ENCODE measurements around the gene CDH13. TPM values are rescaled to one million over a fixed set of nuclear protein-coding genes. Genes with fewer than 3 reads are reported as not detected.

Gene CDH13
- total and polyA plus RNA-seq, 9 of the 15 experiments (the other 6 are each of a cell fraction or from before 2014, with no cell fraction given), result 0.03 TPM; not detected in 8

- FAIRE-seq (no peak), ATAC-seq (no peak), DNase-seq (ENCODE audit: extremely low read depth in 1 of 4, low spot score in 3 of 4) (no peak)
- Histone ChIP-seq H3K27ac (ENCODE audit: extremely low read depth, low read depth, low read length) (no peak overlapping the region), H3K9me1 (ENCODE audit: control insufficient read depth, insufficient read depth, low read length) (no peaks in the 10 kb centered on the region), H3K79me2 (ENCODE audit: control insufficient read depth, insufficient read depth, low read length) (no peaks in the 10 kb centered on the region), H3K9me3 (replicated peaks; ENCODE audit: control insufficient read depth, insufficient read depth, low read depth, low read length) (no peaks in the 10 kb centered on the region), H2AFZ (ENCODE audit: low read depth, low read length) (no peak overlapping the region), H3K4me2 (ENCODE audit: insufficient read depth, low read length) (no peak overlapping the region), H4K20me1 (replicated peaks; ENCODE audit: control insufficient read depth, insufficient read depth, low read length) (no peaks in the 10 kb centered on the region), H3K9ac (ENCODE audit: insufficient read depth in 1 of 2, low read depth in 2 of 2, low read length in 2 of 2) (no peak overlapping the region), H3K27me3 (ENCODE audit: control insufficient read depth in 2 of 2, insufficient read depth in 2 of 2, low read length in 2 of 2) (peaks cover 3 to 9% of the 10 kb centered on the region in 2 experiments; a peak in 2 of 5 replicates), H3K36me3 (ENCODE audit: control insufficient read depth, insufficient read depth, low read length) (no peaks in the 10 kb centered on the region), H3K4me1 (replicated peaks in 1 of 2; ENCODE audit: control insufficient read depth in 2 of 2, insufficient read depth in 2 of 2, low read length in 2 of 2) (no peaks in the 10 kb centered on the region), H3K4me3 (no peak overlapping the region)
- under 1% methylated on average over 8 of the region's 8 CpGs for WGBS (ENCODE audit: insufficient coverage, low coverage, missing lambda C conversion rate)
- intact Hi-C loops (cut with micrococcal nuclease), result no loop called here
- in situ Hi-C loops (cut with MboI), result loop anchor here (10.0 kb wide), 1 partner anchor 351 kb away; no protein-coding TSS in a partner anchor
- BruUV-seq (replicated peaks), result no TSS peak
- ChIA-PET CTCF (ENCODE audit: low intra/inter-chr PET ratio) (no interaction called here), POLR2A (no interaction called here)
- TF ChIP-seq BHLHE40 (IDR thresholded peaks at IDR 0.05; ENCODE audit: low read length) (no peak), ATF1 (CRISPR knock-in tag; IDR thresholded peaks at IDR 0.05) (no peak), ATF1 (tag; IDR thresholded peaks at IDR 0.05) (peak; percentile 51)
These were observed 1.5 kb upstream of the CDH13 start for GRCh38 chr16:82625066-82625968.

- POLR2A ChIA-PET, result no interaction called here
- Histone ChIP-seq H3K4me1 (replicated peaks in 1 of 2; ENCODE audit: control insufficient read depth in 2 of 2, insufficient read depth in 2 of 2, low read length in 2 of 2) (no peaks in the 10 kb centered on the region), H3K9ac (ENCODE audit: insufficient read depth in 1 of 2, low read depth in 2 of 2, low read length in 2 of 2) (no peak overlapping the region), H3K9me3 (replicated peaks; ENCODE audit: control insufficient read depth, insufficient read depth, low read depth, low read length) (no peaks in the 10 kb centered on the region), H3K27ac (ENCODE audit: extremely low read depth, low read depth, low read length) (no peak overlapping the region), H3K9me1 (ENCODE audit: control insufficient read depth, insufficient read depth, low read length) (no peaks in the 10 kb centered on the region), H3K36me3 (ENCODE audit: control insufficient read depth, insufficient read depth, low read length) (no peaks in the 10 kb centered on the region), H3K79me2 (ENCODE audit: control insufficient read depth, insufficient read depth, low read length) (no peaks in the 10 kb centered on the region), H4K20me1 (replicated peaks; ENCODE audit: control insufficient read depth, insufficient read depth, low read length) (no peaks in the 10 kb centered on the region), H2AFZ (ENCODE audit: low read depth, low read length) (no peak overlapping the region), H3K4me3 (no peak overlapping the region), H3K27me3 (ENCODE audit: control insufficient read depth in 2 of 2, insufficient read depth in 2 of 2, low read length in 2 of 2) (peaks cover 3 to 9% of the 10 kb centered on the region in 2 experiments; a peak in 2 of 5 replicates), H3K4me2 (ENCODE audit: insufficient read depth, low read length) (no peak overlapping the region)
- BruUV-seq (replicated peaks), result no TSS peak
- ATAC-seq, result no peak
- DNase-seq (ENCODE audit: extremely low read depth in 1 of 4, low spot score in 3 of 4), result no peak
- 2% methylated on average over 13 of the region's 13 CpGs for WGBS (ENCODE audit: insufficient coverage, low coverage, missing lambda C conversion rate)
- in situ Hi-C loops (cut with MboI) (loop anchor here (10.0 kb wide), 1 partner anchor 353 kb away; no protein-coding TSS in a partner anchor), intact Hi-C loops (cut with micrococcal nuclease) (no loop called here)
- CTCF ChIA-PET (ENCODE audit: low intra/inter-chr PET ratio), result no interaction called here
- no peak for TF ChIP-seq ZNF668 (CRISPR knock-in tag; IDR thresholded peaks at IDR 0.05)
- TF ChIP-seq SREBF2 (CRISPR knock-in tag; IDR thresholded peaks at IDR 0.05), result no peak
- no peak for TF ChIP-seq PHF8 (IDR thresholded peaks at IDR 0.05; ENCODE audit: borderline replicate concordance, low read length)
- TF ChIP-seq RBM17 (IDR thresholded peaks at IDR 0.05; ENCODE audit: borderline replicate concordance, low read depth, low read length), result no peak
- no peak for TF ChIP-seq POLR2AphosphoS2 (IDR thresholded peaks at IDR 0.05; ENCODE audit: low read length)
- no peak for TF ChIP-seq POLR3G (IDR thresholded peaks at IDR 0.05; ENCODE audit: extremely low read depth, insufficient read length, insufficient replicate concordance)
- no peak for TF ChIP-seq TAL1 (IDR thresholded peaks at IDR 0.05)
- TF ChIP-seq EHMT2 (IDR thresholded peaks at IDR 0.05), result no peak
- TF ChIP-seq ETV1 (tag; conservative IDR thresholded peaks at IDR 0.05; ENCODE audit: low read depth), result no peak
- TF ChIP-seq STAT5A (IDR thresholded peaks at IDR 0.05; ENCODE audit: borderline replicate concordance, low read length), result no peak
- no peak for TF ChIP-seq POU5F1 (IDR thresholded peaks at IDR 0.05; ENCODE audit: borderline replicate concordance, low read depth, low read length, partially characterized antibody)
- FAIRE-seq, result no peak
These were observed 1.3 kb downstream of the CDH13 start for GRCh38 chr16:82628088-82628423.

Data from K562 (cell line).